ENCODE measurements around the gene PLEKHS1.

GRCh38 chr10:113770346-113770745 is 18.9 kb downstream of the PLEKHS1 start:
- TF ChIP-seq CTCF (conservative IDR thresholded peaks at IDR 0.05) = no peak
- no peak for TF ChIP-seq EZH2 (IDR thresholded peaks at IDR 0.05; ENCODE audit: low read depth)

Measured in PC-9 (cell line).